ENCODE measurements around the gene AGBL1. TPM values are rescaled to one million over a fixed set of nuclear protein-coding genes. Genes with fewer than 3 reads are reported as not detected.

Gene AGBL1
- total and polyA plus RNA-seq, 2 experiments from 2014 or later: 0.03 TPM; not detected in 1

GRCh38 chr15:86765281-86765680 lies 685.6 kb downstream of the AGBL1 start (continued):
- TF ChIP-seq, protein P1, sequence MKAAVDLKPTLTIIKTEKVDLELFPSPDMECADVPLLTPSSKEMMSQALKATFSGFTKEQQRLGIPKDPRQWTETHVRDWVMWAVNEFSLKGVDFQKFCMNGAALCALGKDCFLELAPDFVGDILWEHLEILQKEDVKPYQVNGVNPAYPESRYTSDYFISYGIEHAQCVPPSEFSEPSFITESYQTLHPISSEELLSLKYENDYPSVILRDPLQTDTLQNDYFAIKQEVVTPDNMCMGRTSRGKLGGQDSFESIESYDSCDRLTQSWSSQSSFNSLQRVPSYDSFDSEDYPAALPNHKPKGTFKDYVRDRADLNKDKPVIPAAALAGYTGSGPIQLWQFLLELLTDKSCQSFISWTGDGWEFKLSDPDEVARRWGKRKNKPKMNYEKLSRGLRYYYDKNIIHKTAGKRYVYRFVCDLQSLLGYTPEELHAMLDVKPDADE (IDR thresholded peaks at IDR 0.05): no peak
- TF ChIP-seq POLR2AphosphoS5 (IDR thresholded peaks at IDR 0.05; ENCODE audit: low read depth): no peak
- TF ChIP-seq ZNF331 (CRISPR knock-in tag; IDR thresholded peaks at IDR 0.05; ENCODE audit: low read depth): no peak
- TF ChIP-seq REST (IDR thresholded peaks at IDR 0.05; ENCODE audit: unreplicated experiment): no peak
- TF ChIP-seq, protein P2, sequence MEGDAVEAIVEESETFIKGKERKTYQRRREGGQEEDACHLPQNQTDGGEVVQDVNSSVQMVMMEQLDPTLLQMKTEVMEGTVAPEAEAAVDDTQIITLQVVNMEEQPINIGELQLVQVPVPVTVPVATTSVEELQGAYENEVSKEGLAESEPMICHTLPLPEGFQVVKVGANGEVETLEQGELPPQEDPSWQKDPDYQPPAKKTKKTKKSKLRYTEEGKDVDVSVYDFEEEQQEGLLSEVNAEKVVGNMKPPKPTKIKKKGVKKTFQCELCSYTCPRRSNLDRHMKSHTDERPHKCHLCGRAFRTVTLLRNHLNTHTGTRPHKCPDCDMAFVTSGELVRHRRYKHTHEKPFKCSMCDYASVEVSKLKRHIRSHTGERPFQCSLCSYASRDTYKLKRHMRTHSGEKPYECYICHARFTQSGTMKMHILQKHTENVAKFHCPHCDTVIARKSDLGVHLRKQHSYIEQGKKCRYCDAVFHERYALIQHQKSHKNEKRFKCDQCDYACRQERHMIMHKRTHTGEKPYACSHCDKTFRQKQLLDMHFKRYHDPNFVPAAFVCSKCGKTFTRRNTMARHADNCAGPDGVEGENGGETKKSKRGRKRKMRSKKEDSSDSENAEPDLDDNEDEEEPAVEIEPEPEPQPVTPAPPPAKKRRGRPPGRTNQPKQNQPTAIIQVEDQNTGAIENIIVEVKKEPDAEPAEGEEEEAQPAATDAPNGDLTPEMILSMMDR (conservative IDR thresholded peaks at IDR 0.05; ENCODE audit: low read depth in 2 of 2): no peak
- no peak for TF ChIP-seq ZNF114 (CRISPR knock-in tag; IDR thresholded peaks at IDR 0.05)
- no peak for TF ChIP-seq EZH2phosphoT487 (IDR thresholded peaks at IDR 0.05; ENCODE audit: unreplicated experiment)
- TF ChIP-seq NANOG (IDR thresholded peaks at IDR 0.05; ENCODE audit: borderline replicate concordance): no peak
- TF ChIP-seq STAT1 (IDR thresholded peaks at IDR 0.05; ENCODE audit: unreplicated experiment): no peak
- TF ChIP-seq JUNB (IDR thresholded peaks at IDR 0.05; ENCODE audit: unreplicated experiment): no peak

DNA sequence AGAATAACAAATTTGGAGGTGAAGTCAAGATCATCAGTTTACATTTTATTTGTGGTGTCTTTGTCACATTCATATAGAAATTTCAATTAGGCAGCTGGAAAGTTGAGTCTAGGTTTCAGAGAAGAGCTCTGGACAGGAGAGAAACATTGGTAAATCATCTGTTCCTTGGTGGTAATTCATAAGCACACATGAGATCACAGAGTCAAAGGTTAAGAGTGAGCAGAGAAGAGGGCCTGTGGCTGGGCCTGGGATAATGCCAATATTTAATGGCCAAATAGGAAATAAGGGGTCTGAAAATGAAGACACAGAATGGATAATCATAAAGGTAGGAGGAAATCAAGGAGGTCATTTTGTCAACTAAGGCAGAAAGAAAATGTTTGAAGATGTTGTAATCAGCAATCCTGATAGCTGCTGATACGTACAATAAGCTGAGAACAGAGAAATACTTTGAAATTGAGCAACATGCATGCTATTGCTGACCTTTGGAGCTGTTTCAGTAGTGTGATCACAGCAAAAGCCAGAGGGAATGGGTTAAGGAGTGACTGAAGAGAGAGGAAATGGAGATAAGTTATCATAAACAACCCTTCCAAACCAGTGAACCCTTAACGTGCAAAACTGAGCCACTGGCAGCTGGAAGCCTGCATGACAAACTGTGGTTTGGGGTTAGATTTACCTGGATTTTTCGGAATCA lies 692.8 kb downstream of the AGBL1 start:
- Mint-ChIP-seq H3K4me1 (no peaks in the 10 kb centered on the region), H3K9me3 (no peaks in the 10 kb centered on the region)
- 0 out of 2 replicates have a peak, but pooled peaks cover 4% of the 10 kb centered on the region for H3K9me2 ChIP-seq (ENCODE audit: insufficient read depth)
- TF ChIP-seq REST (IDR thresholded peaks at IDR 0.05; ENCODE audit: unreplicated experiment) (no peak), ZNF114 (CRISPR knock-in tag; IDR thresholded peaks at IDR 0.05) (no peak), ZNF331 (CRISPR knock-in tag; IDR thresholded peaks at IDR 0.05; ENCODE audit: low read depth) (no peak), STAT1 (IDR thresholded peaks at IDR 0.05; ENCODE audit: unreplicated experiment) (no peak), JUNB (IDR thresholded peaks at IDR 0.05; ENCODE audit: unreplicated experiment) (no peak), EZH2 (IDR thresholded peaks at IDR 0.05; ENCODE audit: low read depth, unreplicated experiment) (no peak), CREB1 (CRISPR knock-in tag; IDR thresholded peaks at IDR 0.05; ENCODE audit: low read depth) (no peak)
- TF ChIP-seq, protein P2 (conservative IDR thresholded peaks at IDR 0.05; ENCODE audit: low read depth in 2 of 2): no peak
- TF ChIP-seq, protein P1 (IDR thresholded peaks at IDR 0.05): no peak

More for the DNA sequence above, 692.8 kb downstream of the AGBL1 start:
- Histone ChIP-seq H3K79me2 (replicated peaks; ENCODE audit: insufficient read depth) (no peaks in the 10 kb centered on the region), H3K4me1 (ENCODE audit: insufficient read depth) (no peaks in the 10 kb centered on the region), H3K36me3 (ENCODE audit: insufficient read depth) (no peaks in the 10 kb centered on the region), H3K4me3 (no peak overlapping the region), H3K27ac (ENCODE audit: low read depth) (no peak overlapping the region), H4K20me1 (replicated peaks; ENCODE audit: insufficient read depth) (no peaks in the 10 kb centered on the region), H2AFZ (no peak overlapping the region), H3F3A (replicated peaks; ENCODE audit: low read depth) (no peaks in the 10 kb centered on the region), H3K4me2 (no peak overlapping the region), H3K27me3 (ENCODE audit: insufficient read depth) (no peaks in the 10 kb centered on the region)
- Mint-ChIP-seq H3K4me3 (no peak overlapping the region), H3K27me3 (ENCODE audit: insufficient read depth, low read depth, poor library complexity) (peaks cover 2% of the 10 kb centered on the region), H3K36me3 (ENCODE audit: low read depth) (no peaks in the 10 kb centered on the region), H3K27ac (no peak overlapping the region)
- DNase-seq (ENCODE audit: low spot score) (no peak), ATAC-seq (no peak)

Data from GM23338 (cell line).